K562 (cell line): Measurements from ENCODE around the gene EIPR1. TPM values are rescaled to one million over a fixed set of nuclear protein-coding genes. Genes with fewer than 3 reads are reported as not detected.

Experiments used
- ATAC-seq: fragments of 200-7000 bp; cut with Tn5 transposase; 3 replicates; pipeline ENCODE4 v1.9.1; 2020; ENCODE audit warnings: moderate library complexity
- BruUV-seq: library from RNA; stranded (reverse); fragments of 400-500 nt; replicated peaks from 2 replicates; lab custom pipeline; 2021; lab: Mats Ljungman, UMichigan
- CTCF ChIA-PET: fragments of 300-600 bp; formaldehyde crosslinking; extraction: SDS; loops from one replicate; lab custom pipeline; 2021; ENCODE audit warnings: low intra/inter-chr PET ratio; lab: Yijun Ruan, JAX
- POLR2A ChIA-PET: fragments of 300-600, 350-650 bp; sonication (Branson Sonifier 250); formaldehyde crosslinking; extraction: SDS; loops from one replicate; lab custom pipeline; 2021; ENCODE audit warnings: antibody characterized with exemption, inconsistent platforms; lab: Yijun Ruan, JAX
- DNase-seq, 4 experiments: peaks; one replicate each; pipeline versions ENCODE4 v3.0.0 to v3.0.0-alpha.2; 2011 to 2018; ENCODE audit warnings: low spot score in 3 of 4, mixed read lengths in 3 of 4; ENCODE audit errors: extremely low read depth in 1 of 4
- FAIRE-seq: peaks from 2 replicates; lab custom pipeline; 2011; peaks lifted over from hg19 to GRCh38; lab: Jason Lieb, UNC
- H2AFZ ChIP-seq: 2 replicates; pipeline ENCODE4 v1.6.0; 2011; ENCODE audit warnings: low read depth, low read length, control low read depth, inconsistent platforms
- H3K27ac ChIP-seq: fragments of 200-600 bp; 3 replicates; pipeline ENCODE4 v1.8.0; 2011; ENCODE audit warnings: low read depth, mild to moderate bottlenecking, control low read depth, inconsistent platforms, low read length, moderate library complexity, mixed read lengths; ENCODE audit errors: extremely low read depth
- H3K27me3 ChIP-seq, 2 experiments: fragments of 300-600 bp in 1 of 2; 2 replicates in 1 of 2; 3 replicates in 1 of 2; pipeline versions ENCODE4 v1.6.0 to v1.8.0; 2011; ENCODE audit warnings: inconsistent platforms in 2 of 2, low read length in 2 of 2, mild to moderate bottlenecking in 1 of 2, mixed read lengths in 1 of 2, moderate library complexity in 1 of 2; ENCODE audit not compliant: control insufficient read depth in 2 of 2, insufficient read depth in 2 of 2
- H3K36me3 ChIP-seq: fragments of 300-600 bp; 3 replicates; pipeline ENCODE4 v1.8.0; 2011; ENCODE audit warnings: mild to moderate bottlenecking, low read length, inconsistent platforms; ENCODE audit not compliant: control insufficient read depth, insufficient read depth
- H3K4me1 ChIP-seq, 2 experiments: fragments of 200-600 bp in 1 of 2; replicated peaks in 1 of 2; 2 replicates in 1 of 2; 3 replicates in 1 of 2; pipeline versions ENCODE4 v1.5.1 to v1.8.0; 2011; ENCODE audit warnings: inconsistent platforms in 2 of 2, low read length in 2 of 2, mild to moderate bottlenecking in 1 of 2, mixed read lengths in 1 of 2, moderate library complexity in 1 of 2; ENCODE audit not compliant: control insufficient read depth in 2 of 2, insufficient read depth in 2 of 2
- H3K4me2 ChIP-seq: 2 replicates; pipeline ENCODE4 v1.6.1; 2011; ENCODE audit warnings: low read length, control low read depth, inconsistent platforms, mixed read lengths; ENCODE audit not compliant: insufficient read depth
- H3K4me3 ChIP-seq: fragments of 200-600 bp; sonication (generic), shearing (Covaris generic); 2 replicates; pipeline ENCODE4 v1.5.1; 2016; ENCODE audit warnings: control low read depth, inconsistent platforms
- H3K79me2 ChIP-seq: fragments of 200-600 bp; 3 replicates; pipeline ENCODE4 v1.8.0; 2011; ENCODE audit warnings: low read length, inconsistent platforms; ENCODE audit not compliant: control insufficient read depth, insufficient read depth
- H3K9ac ChIP-seq, 2 experiments: 2 replicates each; pipeline versions ENCODE4 v1.6.0 to v1.6.1; 2011; ENCODE audit warnings: low read depth in 2 of 2, low read length in 2 of 2, control low read depth in 1 of 2, inconsistent platforms in 1 of 2, mild to moderate bottlenecking in 1 of 2, mixed read lengths in 1 of 2; ENCODE audit not compliant: insufficient read depth in 1 of 2
- H3K9me1 ChIP-seq: one replicate; pipeline ENCODE4 v1.6.0; 2011; ENCODE audit warnings: inconsistent platforms, mild to moderate bottlenecking, low read length, moderate library complexity; ENCODE audit not compliant: control insufficient read depth, insufficient read depth
- H3K9me3 ChIP-seq: replicated peaks from 2 replicates; pipeline ENCODE4 v1.5.1; 2011; ENCODE audit warnings: low read depth, low read length, inconsistent platforms; ENCODE audit not compliant: control insufficient read depth, insufficient read depth
- H4K20me1 ChIP-seq: replicated peaks from 2 replicates; pipeline ENCODE4 v1.6.1; 2011; ENCODE audit warnings: low read length, inconsistent platforms, mixed read lengths; ENCODE audit not compliant: control insufficient read depth, insufficient read depth
- CXXC5 ChIP-seq: fragments of 250-450 bp; sonication (Bioruptor Pico); IDR thresholded peaks from 2 replicates; pipeline ENCODE4 v1.8.0; 2022; ENCODE audit warnings: inconsistent platforms, mild to moderate bottlenecking, moderate library complexity
- FOXP4 ChIP-seq: sonication (generic); formaldehyde crosslinking; IDR thresholded peaks from 2 replicates; pipeline ENCODE4 v1.8.0; 2022; ENCODE audit warnings: mild to moderate bottlenecking, missing genetic modification reagents, borderline replicate concordance
- HNRNPK ChIP-seq: fragments of 200-400 bp; formaldehyde crosslinking; IDR thresholded peaks from one replicate; pipeline ENCODE4 v1.6.1; 2018; ENCODE audit warnings: mild to moderate bottlenecking, low read depth, low read length; ENCODE audit not compliant: poor library complexity, severe bottlenecking
- JUND ChIP-seq, 2 experiments: IDR thresholded peaks; 2 replicates in 1 of 2; 3 replicates in 1 of 2; pipeline ENCODE4 v1.6.1; 2011; ENCODE audit warnings: borderline replicate concordance in 2 of 2, low read depth in 2 of 2, low read length in 2 of 2, improper control_type of control experiment in 1 of 2, missing biosample characterization in 1 of 2, missing genetic modification characterization in 1 of 2, missing genetic modification reagents in 1 of 2
- KAT2B ChIP-seq: IDR thresholded peaks from one replicate; pipeline ENCODE4 v1.6.1; 2012; ENCODE audit warnings: low read depth, mild to moderate bottlenecking, control low read depth, inconsistent platforms, low read length, moderate library complexity
- NFXL1 ChIP-seq: fragments of 450-650 bp; formaldehyde crosslinking; IDR thresholded peaks from 2 replicates; pipeline ENCODE4 v1.4.0; 2021; ENCODE audit warnings: mild to moderate bottlenecking
- RB1 ChIP-seq: fragments of 450-650 bp; IDR thresholded peaks from 2 replicates; pipeline ENCODE4 v1.6.1; 2017; ENCODE audit warnings: low read depth, mild to moderate bottlenecking
- RBBP5 ChIP-seq: fragments of 200-600 bp; sonication (generic); IDR thresholded peaks from 2 replicates; pipeline ENCODE4 v1.6.1; 2012; ENCODE audit warnings: borderline replicate concordance, mild to moderate bottlenecking, low read length, control low read depth, inconsistent platforms; ENCODE audit not compliant: insufficient read depth, poor library complexity, severe bottlenecking
- RFX5 ChIP-seq: IDR thresholded peaks from 2 replicates; pipeline ENCODE4 v1.6.1; 2011; ENCODE audit warnings: low read depth, mild to moderate bottlenecking, improper control_type of control experiment, low read length
- SMAD2 ChIP-seq: fragments of 150-350 bp; IDR thresholded peaks from 2 replicates; pipeline ENCODE4 v1.6.1; 2014; ENCODE audit warnings: low read depth, mild to moderate bottlenecking, low read length
- SMARCB1 ChIP-seq: IDR thresholded peaks from 2 replicates; pipeline ENCODE4 v1.6.1; 2011; ENCODE audit warnings: improper control_type of control experiment, low read depth; ENCODE audit not compliant: insufficient read length
- XRCC3 ChIP-seq: fragments of 450-650 bp; IDR thresholded peaks from 2 replicates; pipeline ENCODE4 v1.6.1; 2017; ENCODE audit warnings: mild to moderate bottlenecking, moderate library complexity
- ZFP36 ChIP-seq: fragments of 150-350 bp; IDR thresholded peaks from 2 replicates; pipeline ENCODE4 v1.6.1; 2018; ENCODE audit warnings: low read length, low read depth; ENCODE audit not compliant: partially characterized antibody
- WGBS: fragments of 100-300 bp; shearing (Covaris generic); methylation state at CpG from one replicate; pipeline ENCODE4 v1.1.6; 2016; ENCODE audit warnings: low coverage, mixed read lengths; ENCODE audit not compliant: insufficient coverage; ENCODE audit errors: missing lambda C conversion rate; 5-methylcytosine and 5-hydroxymethylcytosine counted together
- in situ Hi-C: fragments of 300-500 bp; cut with MboI; formaldehyde crosslinking; loops from 4 replicates; pipeline ENCODE4 v1.15.0; 2018; ENCODE audit warnings: inconsistent platforms, mixed read lengths
- intact Hi-C: fragments of 100-400 bp; cut with micrococcal nuclease; formaldehyde crosslinking; loops from 2 replicates; pipeline ENCODE4 v1.14.2; 2022
- polyA plus RNA-seq, 8 experiments: library from polyadenylated mRNA; depleted of rRNA in 4 of 8; stranded (reverse) in 5 of 8; unstranded in 3 of 8; fragments of >200 nt; fragmentation: Nextera tagmentation in 2 of 8; fragmentation: Illumina TruSeq in 1 of 8; extraction: Ambion mirVana in 2 of 8; extraction: Trizol in 1 of 8; gene quantifications; 2 replicates each; pipeline versions ENCODE4 v1.2.1 to v1.2.3, GENCODE V29; 2011 to 2014; ENCODE audit warnings: inconsistent platforms in 1 of 8, missing spikeins in 1 of 8
- total RNA-seq, 7 experiments: library from RNA; depleted of rRNA in 6 of 7; stranded (reverse); fragments of >200 nt in 6 of 7; fragmentation: Illumina TruSeq in 2 of 7; extraction: Trizol in 2 of 7; gene quantifications; 2 replicates each; pipeline versions ENCODE4 v1.2.1 to v1.2.3, GENCODE V29; 2011 to 2021; ENCODE audit warnings: low replicate concordance in 1 of 7
- TF ChIP-seq, protein P1 (sequence below): fragments of 450-650 bp; IDR thresholded peaks from 2 replicates; pipeline ENCODE4 v1.7.1; 2018; ENCODE audit warnings: mild to moderate bottlenecking, low read depth; ENCODE audit not compliant: partially characterized antibody

EIPR1 gene
- total and polyA plus RNA-seq, 9 of the 15 experiments (the other 6 are each of a cell fraction or from before 2014, with no cell fraction given) = 19.9 to 54.4 (median 35.9) TPM

DNA sequence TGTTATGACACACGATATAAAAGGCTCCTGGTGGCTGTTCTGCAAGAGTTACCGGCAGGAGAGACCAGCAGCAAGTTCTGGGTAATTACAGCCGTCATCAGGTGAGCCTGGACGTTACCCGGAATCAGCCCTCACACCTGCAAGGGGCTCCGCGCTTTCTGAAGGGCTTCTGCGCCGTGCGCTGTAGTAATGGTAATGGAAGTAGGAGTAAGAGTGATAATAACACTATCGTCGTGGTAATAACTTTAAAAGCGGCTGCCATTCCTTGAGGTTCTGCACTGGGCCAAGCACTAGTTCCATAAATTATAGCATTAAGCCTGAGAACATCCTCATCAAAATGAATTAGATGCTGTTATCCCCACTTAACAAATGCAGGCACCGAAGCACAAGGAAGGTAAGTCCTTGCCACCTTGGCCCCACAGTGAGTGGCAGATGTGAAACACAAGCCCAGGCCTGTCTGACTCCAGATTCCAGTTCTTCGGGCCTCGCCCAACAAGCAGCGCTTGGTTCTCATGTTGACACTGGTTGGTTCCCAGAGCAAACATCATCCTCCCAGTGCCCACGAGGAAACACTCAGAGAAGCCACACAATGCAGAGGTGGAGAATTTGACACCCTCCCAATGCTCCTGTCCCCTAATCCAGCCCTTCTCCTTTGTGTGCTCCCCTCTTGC is 205.2 kb downstream of the EIPR1 start (continued):
- TF ChIP-seq FOXP4 (CRISPR knock-in tag) (no peak), RBBP5 (no peak), XRCC3 (no peak), SMARCB1 (no peak), RB1 (no peak)

GRCh38 chr2:3171564-3172264 is 205.9 kb downstream of the EIPR1 start:
- no peaks in the 10 kb centered on the region for H4K20me1 ChIP-seq
- TF ChIP-seq JUND (IDR thresholded peaks at IDR 0.05; ENCODE audit: borderline replicate concordance, low read depth, low read length) (no peak), JUND (tag; IDR thresholded peaks at IDR 0.05; ENCODE audit: borderline replicate concordance, low read depth, low read length) (no peak), SMAD2 (no peak), NFXL1 (no peak), HNRNPK (no peak), ZFP36 (no peak), RFX5 (no peak), CXXC5 (CRISPR knock-in tag) (no peak), KAT2B (no peak)
- TF ChIP-seq, protein P1, sequence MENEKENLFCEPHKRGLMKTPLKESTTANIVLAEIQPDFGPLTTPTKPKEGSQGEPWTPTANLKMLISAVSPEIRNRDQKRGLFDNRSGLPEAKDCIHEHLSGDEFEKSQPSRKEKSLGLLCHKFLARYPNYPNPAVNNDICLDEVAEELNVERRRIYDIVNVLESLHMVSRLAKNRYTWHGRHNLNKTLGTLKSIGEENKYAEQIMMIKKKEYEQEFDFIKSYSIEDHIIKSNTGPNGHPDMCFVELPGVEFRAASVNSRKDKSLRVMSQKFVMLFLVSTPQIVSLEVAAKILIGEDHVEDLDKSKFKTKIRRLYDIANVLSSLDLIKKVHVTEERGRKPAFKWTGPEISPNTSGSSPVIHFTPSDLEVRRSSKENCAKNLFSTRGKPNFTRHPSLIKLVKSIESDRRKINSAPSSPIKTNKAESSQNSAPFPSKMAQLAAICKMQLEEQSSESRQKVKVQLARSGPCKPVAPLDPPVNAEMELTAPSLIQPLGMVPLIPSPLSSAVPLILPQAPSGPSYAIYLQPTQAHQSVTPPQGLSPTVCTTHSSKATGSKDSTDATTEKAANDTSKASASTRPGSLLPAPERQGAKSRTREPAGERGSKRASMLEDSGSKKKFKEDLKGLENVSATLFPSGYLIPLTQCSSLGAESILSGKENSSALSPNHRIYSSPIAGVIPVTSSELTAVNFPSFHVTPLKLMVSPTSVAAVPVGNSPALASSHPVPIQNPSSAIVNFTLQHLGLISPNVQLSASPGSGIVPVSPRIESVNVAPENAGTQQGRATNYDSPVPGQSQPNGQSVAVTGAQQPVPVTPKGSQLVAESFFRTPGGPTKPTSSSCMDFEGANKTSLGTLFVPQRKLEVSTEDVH = no peak

More at GRCh38 chr2:3171564-3172264, 205.9 kb downstream of the EIPR1 start:
- ATAC-seq (no peak), FAIRE-seq (no peak), DNase-seq (no peak)
- no peak overlapping the region for H3K4me3 ChIP-seq
- no peak overlapping the region for H3K27ac ChIP-seq
- WGBS = 77% methylated on average over 17 of the region's 17 CpGs
- ChIA-PET CTCF (no interaction called here), POLR2A (interaction anchor here (0.6 kb wide), 1 partner anchor 8 kb away, joined by 3 read pairs; no protein-coding TSS in a partner anchor)
- no peaks in the 10 kb centered on the region for H3K9me1 ChIP-seq
- no peaks in the 10 kb centered on the region; a peak in 1 of 5 replicates for H3K4me1 ChIP-seq
- intact Hi-C loops = no loop called here
- in situ Hi-C loops = no loop called here
- H3K79me2 ChIP-seq = no peaks in the 10 kb centered on the region
- BruUV-seq = no TSS peak
- no peak overlapping the region for H3K4me2 ChIP-seq
- H3K36me3 ChIP-seq = no peaks in the 10 kb centered on the region; the same call in 2 of the 3 replicates
- H3K27me3 ChIP-seq = no peaks in the 10 kb centered on the region
- H3K9me3 ChIP-seq = no peaks in the 10 kb centered on the region
- H2AFZ ChIP-seq = no peak overlapping the region
- no peak overlapping the region for H3K9ac ChIP-seq
